Measurements from ENCODE around the gene RAP1B. TPM values are rescaled to one million over a fixed set of nuclear protein-coding genes. Genes with fewer than 3 reads are reported as not detected.

Gene RAP1B
- total RNA-seq, 1 donor from 2014 or later: 139 TPM

DNA sequence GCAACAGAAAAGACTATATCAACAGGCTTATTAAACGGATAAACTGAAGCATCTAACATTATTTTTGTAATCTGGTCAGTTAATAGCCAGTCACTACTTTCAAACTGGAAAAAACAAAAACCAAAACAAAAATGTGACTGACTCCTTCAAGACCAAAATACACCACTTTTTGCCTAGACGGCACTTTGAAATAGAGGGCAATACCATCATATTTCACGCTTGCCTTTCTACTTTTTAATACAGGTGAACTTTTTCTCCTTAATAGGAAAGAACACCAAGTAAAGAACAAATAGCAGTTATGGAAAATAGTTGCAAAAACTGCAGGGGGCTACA is 75.5 kb downstream of the RAP1B start:
- TF ChIP-seq, protein P1, sequence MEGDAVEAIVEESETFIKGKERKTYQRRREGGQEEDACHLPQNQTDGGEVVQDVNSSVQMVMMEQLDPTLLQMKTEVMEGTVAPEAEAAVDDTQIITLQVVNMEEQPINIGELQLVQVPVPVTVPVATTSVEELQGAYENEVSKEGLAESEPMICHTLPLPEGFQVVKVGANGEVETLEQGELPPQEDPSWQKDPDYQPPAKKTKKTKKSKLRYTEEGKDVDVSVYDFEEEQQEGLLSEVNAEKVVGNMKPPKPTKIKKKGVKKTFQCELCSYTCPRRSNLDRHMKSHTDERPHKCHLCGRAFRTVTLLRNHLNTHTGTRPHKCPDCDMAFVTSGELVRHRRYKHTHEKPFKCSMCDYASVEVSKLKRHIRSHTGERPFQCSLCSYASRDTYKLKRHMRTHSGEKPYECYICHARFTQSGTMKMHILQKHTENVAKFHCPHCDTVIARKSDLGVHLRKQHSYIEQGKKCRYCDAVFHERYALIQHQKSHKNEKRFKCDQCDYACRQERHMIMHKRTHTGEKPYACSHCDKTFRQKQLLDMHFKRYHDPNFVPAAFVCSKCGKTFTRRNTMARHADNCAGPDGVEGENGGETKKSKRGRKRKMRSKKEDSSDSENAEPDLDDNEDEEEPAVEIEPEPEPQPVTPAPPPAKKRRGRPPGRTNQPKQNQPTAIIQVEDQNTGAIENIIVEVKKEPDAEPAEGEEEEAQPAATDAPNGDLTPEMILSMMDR (conservative IDR thresholded peaks at IDR 0.05; ENCODE audit: low read depth, low read length): no peak
- no peak for DNase-seq (ENCODE audit: low read depth)
- H3K4me3 ChIP-seq (ENCODE audit: low read depth, low read length): peak overlapping the region; percentile 89

DNA sequence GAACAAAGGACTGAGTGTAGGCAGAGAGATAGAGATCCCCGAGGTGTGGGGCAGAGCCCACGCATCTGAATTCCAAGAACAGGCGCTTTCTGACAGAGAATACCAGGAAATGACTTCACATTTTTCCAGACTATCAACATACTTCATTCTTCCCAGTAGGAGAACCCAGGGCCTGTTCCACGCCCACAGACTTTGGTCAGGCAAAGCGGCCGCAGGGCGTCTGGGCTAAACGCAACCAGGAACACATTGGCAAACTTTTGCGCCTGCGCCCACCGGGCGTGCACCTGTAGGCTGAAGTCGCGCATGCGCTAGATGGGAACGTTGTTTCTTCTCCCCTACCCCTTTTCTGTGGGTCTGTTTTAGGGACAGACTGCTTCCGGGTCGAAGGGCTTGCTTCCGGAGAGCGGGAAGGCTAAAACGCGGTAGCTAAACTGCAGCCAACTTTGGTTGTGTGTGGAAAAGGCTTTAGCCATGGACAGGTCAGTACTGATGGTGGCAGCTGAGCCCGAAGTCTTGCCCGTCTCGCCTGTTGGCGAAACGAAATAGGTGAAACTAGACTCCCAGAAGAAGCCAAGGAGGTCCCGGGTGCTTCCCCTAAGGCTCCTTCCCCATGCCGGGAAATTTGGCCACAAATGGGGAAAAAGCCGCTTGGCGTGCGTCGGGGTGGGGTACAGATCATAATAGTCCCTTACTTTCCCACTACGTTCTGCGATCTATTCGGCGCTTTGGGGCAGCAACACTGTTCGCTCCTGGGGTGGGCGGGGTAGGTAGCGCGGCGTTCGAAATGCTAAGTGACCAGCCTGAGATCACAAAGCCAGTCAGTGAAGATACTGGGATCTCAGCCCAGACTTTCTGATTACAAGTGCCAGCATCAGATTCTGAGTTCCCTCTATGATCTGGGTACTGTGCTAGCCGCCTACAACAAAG is 76.2 kb downstream of the RAP1B start, which contains the start of gene NUP107:
TSS of gene NUP107 (plus strand) at position 384 of the 927 bp plus-strand sequence. CDS start at position 472, 88 bp downstream.
- TF ChIP-seq, protein P1 (conservative IDR thresholded peaks at IDR 0.05; ENCODE audit: low read depth, low read length): peak; percentile 21
- peak; percentile 95 for DNase-seq (ENCODE audit: low read depth)
- peak within 1 kb of the TSS; percentile 89 for H3K4me3 ChIP-seq (ENCODE audit: low read depth, low read length)

GRCh38 chr12:68695454-68695853 is 84.8 kb downstream of the RAP1B start:
- no peak overlapping the region for H3K4me3 ChIP-seq (ENCODE audit: low read depth, low read length)
- TF ChIP-seq, protein P1 (conservative IDR thresholded peaks at IDR 0.05; ENCODE audit: low read depth, low read length): no peak
- no peak for DNase-seq (ENCODE audit: low read depth)

DNA sequence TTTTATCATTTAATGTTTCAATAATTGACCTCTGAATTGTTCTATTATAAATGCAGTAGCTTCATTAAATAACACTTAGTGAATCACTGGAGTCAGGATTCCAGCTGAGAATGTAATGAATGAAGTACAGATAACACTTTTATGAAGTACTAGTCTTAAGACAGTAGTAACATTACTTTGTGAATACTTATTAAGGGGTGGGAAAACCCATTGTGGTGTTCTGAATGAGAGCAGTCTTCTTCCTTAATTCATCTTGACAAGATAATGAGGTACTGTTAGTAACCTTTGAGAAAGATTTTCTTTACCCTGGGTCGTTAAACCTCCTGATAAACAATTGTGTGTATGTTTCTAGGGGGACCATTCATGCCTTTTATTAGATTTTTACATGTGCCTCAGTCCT is 88.8 kb downstream of the RAP1B start:
- no peak overlapping the region for H3K4me3 ChIP-seq (ENCODE audit: low read depth, low read length)
- TF ChIP-seq, protein P1 (conservative IDR thresholded peaks at IDR 0.05; ENCODE audit: low read depth, low read length): no peak
- no peak for DNase-seq (ENCODE audit: low read depth)

Other genes with a start within 250 kb of the RAP1B start
- 63.3 and 110 TPM in 2 replicates for gene NUP107, start 76.1 kb downstream of the RAP1B start, total RNA-seq
- gene SLC35E3, start 135.3 kb downstream of the RAP1B start, total RNA-seq: 3.8 and 5.6 TPM in 2 replicates
- 53.0 and 129 TPM in 2 replicates for gene MDM2, start 197.3 kb downstream of the RAP1B start, total RNA-seq

All from epithelial cell of proximal tubule (primary cell).